ENCODE data around the gene HDHD5. TPM values are rescaled to one million over a fixed set of nuclear protein-coding genes. Genes with fewer than 3 reads are reported as not detected.

HDHD5 gene
- total and polyA plus RNA-seq, 10 of the 15 experiments (the other 5 are each of a cell fraction or from before 2014, with no cell fraction given): 1.7 to 68.0 (median 49.9) TPM

DNA sequence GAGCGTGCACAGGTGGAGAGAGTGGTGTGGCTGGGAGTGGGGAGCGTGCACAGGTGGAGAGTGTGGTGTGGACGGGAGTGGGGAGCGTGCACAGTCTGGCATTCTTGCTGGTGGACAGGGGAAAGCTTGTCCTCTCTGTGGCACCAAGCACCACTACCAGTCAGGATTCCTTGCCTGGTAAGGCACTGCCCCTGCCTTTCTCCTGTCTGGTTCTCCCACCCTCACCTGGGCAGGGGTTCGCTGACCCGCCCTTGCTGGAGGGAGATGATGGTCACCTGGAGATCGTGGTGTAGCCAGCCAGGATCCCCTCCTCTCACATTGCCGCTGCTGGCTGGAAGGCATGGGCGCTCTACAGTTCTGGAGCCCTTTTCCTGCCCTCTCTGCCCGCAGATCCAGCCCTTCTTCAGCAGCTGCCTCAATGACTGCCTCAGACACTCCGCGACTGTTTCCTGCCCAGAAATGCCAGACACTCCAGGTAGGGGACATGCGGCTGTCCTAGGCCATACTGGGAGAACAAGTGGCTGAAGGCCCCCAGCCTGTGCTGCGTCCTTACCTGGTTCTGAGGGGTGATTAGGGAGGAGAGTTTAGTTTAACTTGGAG, 54.6 kb downstream of the HDHD5 start:
- RAD21 ChIA-PET (ENCODE audit: unreplicated experiment): no interaction called here
- intact Hi-C loops (cut with micrococcal nuclease; ENCODE audit: unreplicated experiment): no loop called here
- SMC1A ChIA-PET (ENCODE audit: uncharacterized antibody, unreplicated experiment): no interaction called here
- WGBS (ENCODE audit: insufficient coverage, insufficient replicate concordance, low lambda C conversion rate, missing lambda C conversion rate): 95% methylated on average over 14 of the region's 14 CpGs
- Histone ChIP-seq H3K27ac (ENCODE audit: control insufficient read depth, insufficient read depth) (no peak overlapping the region), H3K9me3 (replicated peaks; ENCODE audit: control insufficient read depth, insufficient read depth, low read length) (no peaks in the 10 kb centered on the region), H3K27me3 (replicated peaks in 1 of 2; ENCODE audit: control insufficient read depth in 2 of 2, insufficient read depth in 2 of 2, low read length in 1 of 2) (no peaks in the 10 kb centered on the region), H3K4me2 (ENCODE audit: control insufficient read depth, insufficient read depth) (no peak overlapping the region), H3K79me2 (ENCODE audit: control insufficient read depth, insufficient read depth, low read length) (no peaks in the 10 kb centered on the region), H3K4me1 (ENCODE audit: control insufficient read depth, insufficient read depth, low read length) (no peaks in the 10 kb centered on the region), H2AFZ (ENCODE audit: control insufficient read depth, low read depth, low read length) (no peak overlapping the region), H3K36me3 (ENCODE audit: control insufficient read depth in 2 of 2, insufficient read depth in 2 of 2, low read length in 1 of 2) (peaks cover 17 to 27% of the 10 kb centered on the region in 2 experiments), H3K9ac (ENCODE audit: control insufficient read depth, insufficient read depth, low read length) (no peak overlapping the region), H4K20me1 (ENCODE audit: control insufficient read depth, insufficient read depth) (no peaks in the 10 kb centered on the region), H3K4me3 (no peak overlapping the region)
- no TSS peak for BruUV-seq (replicated peaks)
- CTCF ChIA-PET: no interaction called here
- FAIRE-seq: no peak
- in situ Hi-C loops (cut with MboI): no loop called here
- DNase-seq (ENCODE audit: low read depth, low spot score): no peak
- POLR2A ChIA-PET: no interaction called here
- ATAC-seq: no peak
- TF ChIP-seq ETV6 (conservative IDR thresholded peaks at IDR 0.05 in 1 of 2, IDR thresholded peaks at IDR 0.05 in 1 of 2; ENCODE audit: borderline replicate concordance in 1 of 2, low read depth in 1 of 2): no peak
- no peak for TF ChIP-seq TAF1 (IDR thresholded peaks at IDR 0.05; ENCODE audit: borderline replicate concordance, low read depth, low read length)
- TF ChIP-seq, protein P1, sequence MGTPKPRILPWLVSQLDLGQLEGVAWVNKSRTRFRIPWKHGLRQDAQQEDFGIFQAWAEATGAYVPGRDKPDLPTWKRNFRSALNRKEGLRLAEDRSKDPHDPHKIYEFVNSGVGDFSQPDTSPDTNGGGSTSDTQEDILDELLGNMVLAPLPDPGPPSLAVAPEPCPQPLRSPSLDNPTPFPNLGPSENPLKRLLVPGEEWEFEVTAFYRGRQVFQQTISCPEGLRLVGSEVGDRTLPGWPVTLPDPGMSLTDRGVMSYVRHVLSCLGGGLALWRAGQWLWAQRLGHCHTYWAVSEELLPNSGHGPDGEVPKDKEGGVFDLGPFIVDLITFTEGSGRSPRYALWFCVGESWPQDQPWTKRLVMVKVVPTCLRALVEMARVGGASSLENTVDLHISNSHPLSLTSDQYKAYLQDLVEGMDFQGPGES (IDR thresholded peaks at IDR 0.05): no peak
- TF ChIP-seq, protein P2, sequence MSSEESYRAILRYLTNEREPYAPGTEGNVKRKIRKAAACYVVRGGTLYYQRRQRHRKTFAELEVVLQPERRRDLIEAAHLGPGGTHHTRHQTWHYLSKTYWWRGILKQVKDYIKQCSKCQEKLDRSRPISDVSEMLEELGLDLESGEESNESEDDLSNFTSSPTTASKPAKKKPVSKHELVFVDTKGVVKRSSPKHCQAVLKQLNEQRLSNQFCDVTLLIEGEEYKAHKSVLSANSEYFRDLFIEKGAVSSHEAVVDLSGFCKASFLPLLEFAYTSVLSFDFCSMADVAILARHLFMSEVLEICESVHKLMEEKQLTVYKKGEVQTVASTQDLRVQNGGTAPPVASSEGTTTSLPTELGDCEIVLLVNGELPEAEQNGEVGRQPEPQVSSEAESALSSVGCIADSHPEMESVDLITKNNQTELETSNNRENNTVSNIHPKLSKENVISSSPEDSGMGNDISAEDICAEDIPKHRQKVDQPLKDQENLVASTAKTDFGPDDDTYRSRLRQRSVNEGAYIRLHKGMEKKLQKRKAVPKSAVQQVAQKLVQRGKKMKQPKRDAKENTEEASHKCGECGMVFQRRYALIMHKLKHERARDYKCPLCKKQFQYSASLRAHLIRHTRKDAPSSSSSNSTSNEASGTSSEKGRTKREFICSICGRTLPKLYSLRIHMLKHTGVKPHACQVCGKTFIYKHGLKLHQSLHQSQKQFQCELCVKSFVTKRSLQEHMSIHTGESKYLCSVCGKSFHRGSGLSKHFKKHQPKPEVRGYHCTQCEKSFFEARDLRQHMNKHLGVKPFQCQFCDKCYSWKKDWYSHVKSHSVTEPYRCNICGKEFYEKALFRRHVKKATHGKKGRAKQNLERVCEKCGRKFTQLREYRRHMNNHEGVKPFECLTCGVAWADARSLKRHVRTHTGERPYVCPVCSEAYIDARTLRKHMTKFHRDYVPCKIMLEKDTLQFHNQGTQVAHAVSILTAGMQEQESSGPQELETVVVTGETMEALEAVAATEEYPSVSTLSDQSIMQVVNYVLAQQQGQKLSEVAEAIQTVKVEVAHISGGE (CRISPR knock-in tag; IDR thresholded peaks at IDR 0.05): no peak
- no peak for TF ChIP-seq NR2C2 (IDR thresholded peaks at IDR 0.05; ENCODE audit: borderline replicate concordance, control insufficient read depth, insufficient read length, low read depth)
- TF ChIP-seq LARP7 (IDR thresholded peaks at IDR 0.05): no peak
- no peak for TF ChIP-seq TCF12 (IDR thresholded peaks at IDR 0.05; ENCODE audit: low read depth, low read length)
- TF ChIP-seq SMC3 (IDR thresholded peaks at IDR 0.05; ENCODE audit: borderline replicate concordance, low read length): no peak
- TF ChIP-seq MTA2 (IDR thresholded peaks at IDR 0.05; ENCODE audit: low read depth): no peak
- no peak for TF ChIP-seq MYC (IDR thresholded peaks at IDR 0.05; ENCODE audit: insufficient read depth, insufficient read length, insufficient replicate concordance, low read length, severe bottlenecking)
- TF ChIP-seq, protein P3, sequence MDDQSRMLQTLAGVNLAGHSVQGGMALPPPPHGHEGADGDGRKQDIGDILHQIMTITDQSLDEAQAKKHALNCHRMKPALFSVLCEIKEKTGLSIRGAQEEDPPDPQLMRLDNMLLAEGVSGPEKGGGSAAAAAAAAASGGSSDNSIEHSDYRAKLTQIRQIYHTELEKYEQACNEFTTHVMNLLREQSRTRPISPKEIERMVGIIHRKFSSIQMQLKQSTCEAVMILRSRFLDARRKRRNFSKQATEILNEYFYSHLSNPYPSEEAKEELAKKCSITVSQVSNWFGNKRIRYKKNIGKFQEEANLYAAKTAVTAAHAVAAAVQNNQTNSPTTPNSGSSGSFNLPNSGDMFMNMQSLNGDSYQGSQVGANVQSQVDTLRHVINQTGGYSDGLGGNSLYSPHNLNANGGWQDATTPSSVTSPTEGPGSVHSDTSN (IDR thresholded peaks at IDR 0.05; ENCODE audit: insufficient replicate concordance, low read depth, low read length): no peak
- TF ChIP-seq TCF7 (IDR thresholded peaks at IDR 0.05; ENCODE audit: borderline replicate concordance): no peak
- no peak for TF ChIP-seq SIN3A (IDR thresholded peaks at IDR 0.05; ENCODE audit: low read depth, low read length)
- TF ChIP-seq, protein P4, sequence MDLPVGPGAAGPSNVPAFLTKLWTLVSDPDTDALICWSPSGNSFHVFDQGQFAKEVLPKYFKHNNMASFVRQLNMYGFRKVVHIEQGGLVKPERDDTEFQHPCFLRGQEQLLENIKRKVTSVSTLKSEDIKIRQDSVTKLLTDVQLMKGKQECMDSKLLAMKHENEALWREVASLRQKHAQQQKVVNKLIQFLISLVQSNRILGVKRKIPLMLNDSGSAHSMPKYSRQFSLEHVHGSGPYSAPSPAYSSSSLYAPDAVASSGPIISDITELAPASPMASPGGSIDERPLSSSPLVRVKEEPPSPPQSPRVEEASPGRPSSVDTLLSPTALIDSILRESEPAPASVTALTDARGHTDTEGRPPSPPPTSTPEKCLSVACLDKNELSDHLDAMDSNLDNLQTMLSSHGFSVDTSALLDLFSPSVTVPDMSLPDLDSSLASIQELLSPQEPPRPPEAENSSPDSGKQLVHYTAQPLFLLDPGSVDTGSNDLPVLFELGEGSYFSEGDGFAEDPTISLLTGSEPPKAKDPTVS (IDR thresholded peaks at IDR 0.05; ENCODE audit: low read depth, low read length): no peak
- no peak for TF ChIP-seq TBL1XR1 (IDR thresholded peaks at IDR 0.05; ENCODE audit: low read depth, low read length)
- TF ChIP-seq BRCA1 (IDR thresholded peaks at IDR 0.05; ENCODE audit: low read depth, low read length): no peak
